Activated B cell treated with CpG ODN at 0.5 μM for 24 hours (primary cell): ENCODE results near the gene VOPP1. TPM values are rescaled to one million over a fixed set of nuclear protein-coding genes. Genes with fewer than 3 reads are reported as not detected.

Experiments
- ATAC-seq: fragments of 200-7000 bp; cut with Tn5 transposase; one replicate; pipeline ENCODE4 v1.10.0; 2021; ENCODE audit warnings: low read depth, mild to moderate bottlenecking, moderate library complexity
- CTCF ChIA-PET: fragments of 350-600 bp; sonication (Branson Sonifier 250); formaldehyde crosslinking; loops from one replicate; lab custom pipeline; 2021; ENCODE audit warnings: antibody characterized with exemption; lab: Charles Lee
- POLR2A ChIA-PET: fragments of 350-600 bp; sonication (Branson Sonifier 250); formaldehyde crosslinking; loops from one replicate; lab custom pipeline; 2021; ENCODE audit warnings: antibody characterized with exemption; lab: Charles Lee
- DNase-seq: peaks from one replicate; pipeline ENCODE4 v3.0.0; 2022
- H3K27ac Mint-ChIP-seq: one replicate; pipeline ENCODE4 v1.8.0; 2020; ENCODE audit warnings: mixed read lengths
- H3K27me3 Mint-ChIP-seq: one replicate; pipeline ENCODE4 v1.8.0; 2021; ENCODE audit warnings: mixed read lengths
- H3K36me3 Mint-ChIP-seq: one replicate; pipeline ENCODE4 v1.8.0; 2021; ENCODE audit warnings: low read depth, mixed read lengths
- H3K4me1 Mint-ChIP-seq: one replicate; pipeline ENCODE4 v1.8.0; 2021; ENCODE audit warnings: mixed read lengths
- H3K4me3 Mint-ChIP-seq: one replicate; pipeline ENCODE4 v1.8.0; 2020; ENCODE audit warnings: mild to moderate bottlenecking, mixed read lengths
- H3K9me3 Mint-ChIP-seq: one replicate; pipeline ENCODE4 v1.8.0; 2020; ENCODE audit warnings: mixed read lengths
- intact Hi-C: fragments of 100-400 bp; cut with micrococcal nuclease; formaldehyde crosslinking; loops from one replicate; pipeline ENCODE4 v1.15.1; 2024
- total RNA-seq: library from RNA; stranded (reverse); gene quantifications from 2 replicates; pipeline ENCODE4 v1.2.3, GENCODE V29; 2022
- TF ChIP-seq, protein P1 (sequence below): fragments of 200-600 bp; IDR thresholded peaks from one replicate; pipeline ENCODE4 v1.8.0; 2022; ENCODE audit warnings: antibody characterized with exemption, mild to moderate bottlenecking

Gene VOPP1
- total RNA-seq, 1 donor from 2014 or later = 438 TPM

DNA sequence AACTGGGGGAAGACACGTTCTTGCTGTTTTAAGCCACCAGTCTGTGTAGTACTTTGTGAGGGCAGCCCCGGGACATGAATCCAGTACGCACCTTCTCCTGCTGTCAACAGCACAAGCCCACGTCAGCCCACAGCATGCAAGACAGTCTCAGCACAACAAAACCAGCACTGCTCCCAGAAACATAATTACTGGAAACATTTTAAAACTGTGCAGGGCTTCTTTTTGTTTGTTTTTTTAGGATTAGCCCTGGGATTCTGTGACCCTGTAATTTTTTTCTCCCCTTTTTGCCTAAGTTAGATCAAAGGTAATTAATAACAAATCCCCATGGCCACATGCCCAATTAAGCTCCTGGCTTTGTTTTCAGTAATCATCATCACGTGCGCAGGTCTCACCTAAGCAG lies 87.5 kb downstream of the VOPP1 start:
- Mint-ChIP-seq H3K9me3 (no peaks in the 10 kb centered on the region), H3K36me3 (peaks cover 94% of the 10 kb centered on the region), H3K27ac (no peak overlapping the region), H3K27me3 (no peaks in the 10 kb centered on the region), H3K4me3 (no peak overlapping the region), H3K4me1 (peaks cover 20% of the 10 kb centered on the region)
- TF ChIP-seq, protein P1, sequence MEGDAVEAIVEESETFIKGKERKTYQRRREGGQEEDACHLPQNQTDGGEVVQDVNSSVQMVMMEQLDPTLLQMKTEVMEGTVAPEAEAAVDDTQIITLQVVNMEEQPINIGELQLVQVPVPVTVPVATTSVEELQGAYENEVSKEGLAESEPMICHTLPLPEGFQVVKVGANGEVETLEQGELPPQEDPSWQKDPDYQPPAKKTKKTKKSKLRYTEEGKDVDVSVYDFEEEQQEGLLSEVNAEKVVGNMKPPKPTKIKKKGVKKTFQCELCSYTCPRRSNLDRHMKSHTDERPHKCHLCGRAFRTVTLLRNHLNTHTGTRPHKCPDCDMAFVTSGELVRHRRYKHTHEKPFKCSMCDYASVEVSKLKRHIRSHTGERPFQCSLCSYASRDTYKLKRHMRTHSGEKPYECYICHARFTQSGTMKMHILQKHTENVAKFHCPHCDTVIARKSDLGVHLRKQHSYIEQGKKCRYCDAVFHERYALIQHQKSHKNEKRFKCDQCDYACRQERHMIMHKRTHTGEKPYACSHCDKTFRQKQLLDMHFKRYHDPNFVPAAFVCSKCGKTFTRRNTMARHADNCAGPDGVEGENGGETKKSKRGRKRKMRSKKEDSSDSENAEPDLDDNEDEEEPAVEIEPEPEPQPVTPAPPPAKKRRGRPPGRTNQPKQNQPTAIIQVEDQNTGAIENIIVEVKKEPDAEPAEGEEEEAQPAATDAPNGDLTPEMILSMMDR = no peak
- no peak for DNase-seq
- CTCF ChIA-PET = no interaction called here
- POLR2A ChIA-PET = no interaction called here
- no peak for ATAC-seq
- intact Hi-C loops = no loop called here

DNA sequence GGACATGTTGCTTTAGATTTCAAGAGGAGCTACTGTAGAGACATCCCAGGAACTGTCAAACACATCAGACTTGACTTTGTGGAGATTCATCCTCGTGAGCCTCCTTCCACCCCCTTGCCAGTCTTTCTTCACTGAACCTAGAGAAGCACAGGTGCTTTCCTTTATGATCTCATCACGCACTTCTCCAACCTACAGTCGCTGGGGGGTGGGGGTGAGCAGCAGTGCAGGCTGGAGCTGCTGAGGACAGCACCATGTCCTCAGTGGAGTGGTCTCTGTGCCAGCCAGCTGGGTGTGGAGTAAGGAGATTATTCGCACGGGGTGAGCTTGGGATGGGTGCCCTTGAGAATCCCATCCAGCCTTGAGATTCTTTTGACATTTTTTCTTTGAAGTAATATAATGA lies 88.1 kb downstream of the VOPP1 start:
- no peak for ATAC-seq
- TF ChIP-seq, protein P1 = no peak
- Mint-ChIP-seq H3K4me1 (peaks cover 17% of the 10 kb centered on the region), H3K27me3 (no peaks in the 10 kb centered on the region), H3K9me3 (no peaks in the 10 kb centered on the region), H3K27ac (peak overlapping the region; percentile 54), H3K4me3 (no peak overlapping the region), H3K36me3 (peaks cover 89% of the 10 kb centered on the region)
- CTCF ChIA-PET = no interaction called here
- POLR2A ChIA-PET = no interaction called here
- intact Hi-C loops = no loop called here
- DNase-seq = no peak

DNA sequence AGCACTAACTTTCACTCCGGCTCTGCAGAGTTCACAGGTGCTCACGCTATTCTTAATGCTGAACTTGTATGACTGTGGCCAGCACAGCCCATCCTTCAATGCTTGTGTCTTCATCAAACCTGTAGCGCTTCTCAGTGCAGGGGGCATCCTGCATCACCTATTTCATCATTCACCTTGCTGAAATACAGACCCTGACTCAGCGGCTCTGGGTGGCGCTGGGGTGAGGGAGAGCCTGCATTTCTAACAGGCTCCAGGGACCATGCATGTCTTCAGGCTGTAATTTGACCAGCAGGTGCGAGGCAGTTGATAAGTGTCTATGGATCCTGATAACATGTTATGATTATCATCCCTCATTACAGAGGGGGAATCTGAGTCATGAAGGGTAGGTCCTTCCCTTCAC lies 89.3 kb downstream of the VOPP1 start:
- Mint-ChIP-seq H3K9me3 (no peaks in the 10 kb centered on the region), H3K27ac (peak overlapping the region; percentile 2), H3K4me1 (peaks cover 22% of the 10 kb centered on the region), H3K27me3 (no peaks in the 10 kb centered on the region), H3K36me3 (peaks cover 86% of the 10 kb centered on the region), H3K4me3 (no peak overlapping the region)
- TF ChIP-seq, protein P1 = no peak
- DNase-seq = no peak
- no peak for ATAC-seq
- intact Hi-C loops = no loop called here
- CTCF ChIA-PET = no interaction called here
- POLR2A ChIA-PET = interaction anchor here (0.7 kb wide), 1 partner anchor 14 kb away, joined by 13 read pairs; no protein-coding TSS in a partner anchor

DNA sequence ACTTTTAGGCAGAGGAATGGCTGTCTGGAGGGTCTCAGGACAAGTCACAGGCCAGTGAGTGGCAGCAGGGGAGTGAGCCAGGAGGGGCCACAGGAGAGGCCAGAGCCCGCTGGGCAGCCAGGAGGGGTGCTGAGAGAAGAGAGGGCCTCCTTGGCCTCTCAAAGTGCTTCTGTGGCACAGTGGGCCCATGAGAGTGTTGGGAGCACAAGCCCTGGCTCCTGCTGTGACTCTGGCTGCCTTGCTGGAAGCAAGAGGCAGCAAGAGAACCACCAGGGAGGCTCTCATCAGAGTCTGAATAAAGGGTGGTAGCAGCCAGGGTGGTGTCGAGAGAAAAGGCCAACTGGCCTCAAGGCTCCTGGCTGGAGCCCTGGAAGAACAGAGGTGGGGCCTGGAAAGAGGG lies 91.1 kb downstream of the VOPP1 start:
- TF ChIP-seq, protein P1 = no peak
- H3K9me3 Mint-ChIP-seq = no peaks in the 10 kb centered on the region
- DNase-seq = no peak
- intact Hi-C loops = no loop called here
- H3K27ac Mint-ChIP-seq = peak overlapping the region; percentile 5
- H3K4me3 Mint-ChIP-seq = no peak overlapping the region
- H3K27me3 Mint-ChIP-seq = no peaks in the 10 kb centered on the region
- H3K4me1 Mint-ChIP-seq = peaks cover 29% of the 10 kb centered on the region
- ChIA-PET POLR2A (interaction anchor here (1.0 kb wide), 1 partner anchor 13 kb away, joined by 4 read pairs; no protein-coding TSS in a partner anchor), CTCF (interaction anchor here (1.1 kb wide), 1 partner anchor 112 kb away, joined by 4 read pairs; no protein-coding TSS in a partner anchor)
- no peak for ATAC-seq
- H3K36me3 Mint-ChIP-seq = peaks cover 83% of the 10 kb centered on the region

DNA sequence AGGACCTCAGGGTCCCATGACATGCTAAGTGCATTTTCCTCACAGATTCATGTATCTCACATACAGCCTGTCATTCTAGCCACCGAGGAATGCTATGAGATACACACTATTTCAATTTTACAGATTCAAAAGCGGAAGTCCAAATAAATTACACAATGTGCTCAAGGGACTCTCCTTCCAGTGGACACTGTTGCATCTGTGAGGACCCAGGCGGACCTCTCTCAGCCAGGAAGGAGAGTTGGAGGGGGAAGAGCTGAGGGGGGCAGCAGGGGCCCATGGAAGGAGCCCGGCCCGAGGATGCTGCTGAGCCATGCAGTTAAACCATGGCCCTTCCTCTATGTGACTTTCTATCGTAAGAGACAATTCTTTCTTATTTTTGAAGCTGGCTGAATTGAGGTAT lies 93.6 kb downstream of the VOPP1 start:
- ChIA-PET CTCF (no interaction called here), POLR2A (no interaction called here)
- intact Hi-C loops = no loop called here
- DNase-seq = no peak
- peaks cover 83% of the 10 kb centered on the region for H3K36me3 Mint-ChIP-seq
- ATAC-seq = no peak
- TF ChIP-seq, protein P1 = no peak
- peaks cover 43% of the 10 kb centered on the region for H3K4me1 Mint-ChIP-seq
- no peak overlapping the region for H3K4me3 Mint-ChIP-seq
- H3K27ac Mint-ChIP-seq = no peak overlapping the region
- H3K27me3 Mint-ChIP-seq = no peaks in the 10 kb centered on the region
- no peaks in the 10 kb centered on the region for H3K9me3 Mint-ChIP-seq
